Body of pancreas (tissue), 4 donors: ENCODE results near the gene SNX32.

Experiments used
- CTCF ChIP-seq, 7 experiments: fragments of 450-650 bp in 4 of 7; fragments of 200-600 bp in 3 of 7; sonication (generic) in 3 of 7; IDR thresholded peaks; one replicate each; pipeline ENCODE4 v1.5.1; 2016 to 2019; ENCODE audit warnings: antibody characterized with exemption in 7 of 7
- POLR2A ChIP-seq, 3 donors: fragments of 450-650 bp; IDR thresholded peaks; one replicate each; pipeline ENCODE4 v1.6.1; 2016; ENCODE audit warnings: antibody characterized with exemption in 3 of 3, mild to moderate bottlenecking in 2 of 3

- TF ChIP-seq POLR2A (IDR thresholded peaks at IDR 0.05) (no peak), CTCF (IDR thresholded peaks at IDR 0.05) (no peak)
Observed at GRCh38 chr11:65811764-65812475, 21.8 kb upstream of the SNX32 start.
